ENCODE measurements around the gene GID4. TPM values are rescaled to one million over a fixed set of nuclear protein-coding genes. Genes with fewer than 3 reads are reported as not detected.

Gene GID4
- total RNA-seq, 1 experiment from 2014 or later = 9.8 TPM

- Mint-ChIP-seq H3K4me1 (ENCODE audit: insufficient read depth, unreplicated experiment) (no peaks in the 10 kb centered on the region), H3K4me3 (ENCODE audit: unreplicated experiment) (no peak overlapping the region), H3K27me3 (ENCODE audit: insufficient read depth, unreplicated experiment) (no peaks in the 10 kb centered on the region), H3K27ac (ENCODE audit: low read depth, unreplicated experiment) (no peak overlapping the region), H3K36me3 (ENCODE audit: insufficient read depth, unreplicated experiment) (no peaks in the 10 kb centered on the region), H3K9me3 (ENCODE audit: unreplicated experiment) (no peaks in the 10 kb centered on the region)
- no peak for DNase-seq (ENCODE audit: unreplicated experiment)
- CTCF ChIA-PET = no interaction called here
- no peak for TF ChIP-seq CTCF (IDR thresholded peaks at IDR 0.05; ENCODE audit: unreplicated experiment)
- intact Hi-C loops (cut with micrococcal nuclease) = no loop called here
- no TSS peak for BruUV-seq (replicated peaks)
- POLR2A ChIA-PET = no interaction called here
These were observed 39.7 kb upstream of the GID4 start for GRCh38 chr17:17999364-18000029.

GRCh38 chr17:18000030-18000408 is 39.2 kb upstream of the GID4 start:
- intact Hi-C loops (cut with micrococcal nuclease) = no loop called here
- CTCF ChIA-PET = no interaction called here
- BruUV-seq (replicated peaks) = no TSS peak
- H3K27ac Mint-ChIP-seq (ENCODE audit: low read depth, unreplicated experiment) = no peak overlapping the region
- H3K27me3 Mint-ChIP-seq (ENCODE audit: insufficient read depth, unreplicated experiment) = no peaks in the 10 kb centered on the region
- no peak for DNase-seq (ENCODE audit: unreplicated experiment)
- H3K9me3 Mint-ChIP-seq (ENCODE audit: unreplicated experiment) = no peaks in the 10 kb centered on the region
- no peak for TF ChIP-seq CTCF (IDR thresholded peaks at IDR 0.05; ENCODE audit: unreplicated experiment)
- no peak overlapping the region for H3K4me3 Mint-ChIP-seq (ENCODE audit: unreplicated experiment)
- POLR2A ChIA-PET = interaction anchor here (0.6 kb wide), 1 partner anchor 1033 kb away, joined by 3 read pairs; no protein-coding TSS in a partner anchor
- no peaks in the 10 kb centered on the region for H3K36me3 Mint-ChIP-seq (ENCODE audit: insufficient read depth, unreplicated experiment)
- H3K4me1 Mint-ChIP-seq (ENCODE audit: insufficient read depth, unreplicated experiment) = no peaks in the 10 kb centered on the region

- Mint-ChIP-seq H3K27ac (ENCODE audit: low read depth, unreplicated experiment) (no peak overlapping the region), H3K4me1 (ENCODE audit: insufficient read depth, unreplicated experiment) (no peaks in the 10 kb centered on the region), H3K9me3 (ENCODE audit: unreplicated experiment) (no peaks in the 10 kb centered on the region), H3K27me3 (ENCODE audit: insufficient read depth, unreplicated experiment) (no peaks in the 10 kb centered on the region), H3K4me3 (ENCODE audit: unreplicated experiment) (no peak overlapping the region), H3K36me3 (ENCODE audit: insufficient read depth, unreplicated experiment) (no peaks in the 10 kb centered on the region)
- intact Hi-C loops (cut with micrococcal nuclease) = no loop called here
- no peak for TF ChIP-seq CTCF (IDR thresholded peaks at IDR 0.05; ENCODE audit: unreplicated experiment)
- ChIA-PET POLR2A (interaction anchor here (0.7 kb wide), 1 partner anchor 19 kb away, joined by 3 read pairs; no protein-coding TSS in a partner anchor), CTCF (interaction anchor here (0.7 to 1.3 kb wide), 2 partner anchors 22 to 112 kb away, joined by 3 to 4 read pairs; no protein-coding TSS in a partner anchor)
- no peak for DNase-seq (ENCODE audit: unreplicated experiment)
- BruUV-seq (replicated peaks) = no TSS peak
These were observed 37.0 kb upstream of the GID4 start for GRCh38 chr17:18002171-18002570.

GRCh38 chr17:18004345-18004744 is 34.9 kb upstream of the GID4 start:
- Mint-ChIP-seq H3K27ac (ENCODE audit: low read depth, unreplicated experiment) (no peak overlapping the region), H3K4me1 (ENCODE audit: insufficient read depth, unreplicated experiment) (no peaks in the 10 kb centered on the region), H3K36me3 (ENCODE audit: insufficient read depth, unreplicated experiment) (no peaks in the 10 kb centered on the region), H3K4me3 (ENCODE audit: unreplicated experiment) (no peak overlapping the region), H3K9me3 (ENCODE audit: unreplicated experiment) (no peaks in the 10 kb centered on the region), H3K27me3 (ENCODE audit: insufficient read depth, unreplicated experiment) (no peaks in the 10 kb centered on the region)
- ChIA-PET POLR2A (interaction anchor here (1.5 kb wide), 1 partner anchor 32 kb away, joined by 3 read pairs; the partner anchor contains the start of genes DRC3 and TOM1L2), CTCF (interaction anchor here (0.6 kb wide), 2 partner anchors 977 to 1552 kb away, joined by 3 read pairs; no protein-coding TSS in a partner anchor)
- intact Hi-C loops (cut with micrococcal nuclease) = no loop called here
- DNase-seq (ENCODE audit: unreplicated experiment) = no peak
- no peak for TF ChIP-seq CTCF (IDR thresholded peaks at IDR 0.05; ENCODE audit: unreplicated experiment)
- BruUV-seq (replicated peaks) = no TSS peak

All from MCF 10A (cell line).